Erythroblast (primary cell): Measurements from ENCODE around the gene CSMD2.

Source experiments
- GATA1 ChIP-seq: IDR thresholded peaks from 2 replicates; pipeline ENCODE4 v1.6.1; 2011; ENCODE audit warnings: low read depth, mild to moderate bottlenecking, control low read depth, low read length, moderate library complexity
- POLR2A ChIP-seq: IDR thresholded peaks from 2 replicates; pipeline ENCODE4 v1.6.1; 2011; ENCODE audit warnings: mild to moderate bottlenecking, low read length

DNA sequence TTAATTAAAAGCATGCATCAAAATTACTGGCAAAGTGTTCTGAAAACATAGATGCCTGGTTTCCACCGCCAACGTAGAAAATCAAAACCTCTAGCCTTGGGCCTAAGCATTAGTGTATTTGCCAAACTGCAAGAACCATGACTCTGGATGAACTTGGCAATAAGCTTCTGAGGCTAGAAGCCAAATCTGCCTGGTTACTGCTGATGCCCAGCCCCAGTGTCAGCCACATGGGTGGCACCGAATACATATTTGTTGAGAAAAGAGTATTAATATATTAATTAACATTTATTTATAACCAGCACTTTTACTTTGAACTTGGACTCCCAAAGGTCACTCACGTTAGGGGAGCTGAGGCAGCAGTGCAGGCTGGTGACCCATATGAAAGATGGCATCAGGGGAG, 441.8 kb downstream of the CSMD2 start:
- TF ChIP-seq POLR2A, result no peak
- no peak for TF ChIP-seq GATA1
